Ramos (cell line): ENCODE data around the gene PCSK5.

Experiments
- in situ Hi-C: fragments of 300-500 bp; cut with MboI; formaldehyde crosslinking; loops from one replicate; pipeline ENCODE4 v1.14.3; 2022; ENCODE audit warnings: low sequenced_read_pairs; ENCODE audit not compliant: unreplicated experiment

The PCSK5 gene

DNA sequence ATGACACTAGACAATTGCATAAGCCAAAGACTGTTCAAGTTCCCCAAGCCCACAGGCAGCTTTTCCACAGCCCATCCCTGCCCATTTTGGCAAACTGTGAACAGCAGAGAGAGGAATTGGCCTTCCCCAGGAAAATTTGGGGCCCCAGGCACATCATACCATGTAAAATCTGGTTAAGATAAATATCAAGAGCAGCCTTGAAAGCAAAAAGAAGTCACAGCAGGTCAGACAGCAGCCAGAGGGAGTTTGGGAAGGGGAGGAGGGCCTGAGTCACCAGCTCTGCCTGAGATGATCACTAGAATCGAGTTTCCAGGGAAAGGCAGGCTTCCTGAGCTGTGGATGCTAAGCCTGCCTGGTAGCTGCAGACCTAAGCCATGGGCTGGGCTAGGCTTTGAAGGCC is 324.6 kb downstream of the PCSK5 start:
- in situ Hi-C loops = no loop called here

- in situ Hi-C loops = no loop called here
Measured at GRCh38 chr9:76216161-76216649, 325.7 kb downstream of the PCSK5 start.

GRCh38 chr9:76218117-76218885 is 327.8 kb downstream of the PCSK5 start:
- in situ Hi-C loops = no loop called here

GRCh38 chr9:76218886-76219445 is 328.5 kb downstream of the PCSK5 start:
- in situ Hi-C loops = no loop called here

- in situ Hi-C loops = no loop called here
Measured at GRCh38 chr9:76219560-76220151, 329.2 kb downstream of the PCSK5 start.

DNA sequence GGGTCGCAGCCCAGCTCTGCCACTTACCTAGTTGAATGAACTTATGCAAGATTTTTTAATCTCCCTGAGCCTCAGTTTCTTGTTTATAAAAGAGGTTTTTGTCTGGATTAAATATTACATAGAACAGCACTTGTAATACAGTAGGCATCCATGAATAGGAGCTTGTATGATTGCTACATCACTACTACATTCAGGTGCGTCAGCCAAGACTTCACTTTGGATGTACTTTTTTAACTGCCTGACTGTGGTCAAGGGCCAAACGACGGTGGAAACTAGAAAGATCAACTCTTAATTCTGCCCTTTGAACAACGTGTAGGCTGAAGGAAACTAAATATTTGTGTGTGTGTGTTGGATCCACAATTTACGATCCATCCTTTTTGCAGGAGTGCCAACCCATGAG is 330.9 kb downstream of the PCSK5 start:
- in situ Hi-C loops = no loop called here

GRCh38 chr9:76223749-76224340 is 333.4 kb downstream of the PCSK5 start:
- in situ Hi-C loops = no loop called here

DNA sequence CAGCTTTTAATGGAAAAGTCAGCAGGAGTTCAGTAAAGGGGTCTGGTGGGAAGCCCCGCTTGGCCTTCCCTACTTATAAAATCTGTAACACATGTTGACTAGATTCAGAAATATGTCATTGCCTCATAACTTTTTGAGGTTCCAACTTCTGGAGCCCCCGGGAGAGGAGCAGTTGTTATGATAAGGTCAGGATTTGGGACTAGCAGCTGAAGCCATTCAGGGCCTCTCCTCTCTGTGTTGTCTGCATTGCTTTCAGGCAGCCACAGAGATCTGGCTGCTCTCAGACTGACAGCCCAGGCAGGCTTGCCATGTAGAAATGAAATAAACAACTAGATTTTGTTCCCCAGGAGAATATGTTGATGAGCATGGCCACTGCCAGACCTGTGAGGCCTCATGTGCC is 336.7 kb downstream of the PCSK5 start:
- in situ Hi-C loops = no loop called here

DNA sequence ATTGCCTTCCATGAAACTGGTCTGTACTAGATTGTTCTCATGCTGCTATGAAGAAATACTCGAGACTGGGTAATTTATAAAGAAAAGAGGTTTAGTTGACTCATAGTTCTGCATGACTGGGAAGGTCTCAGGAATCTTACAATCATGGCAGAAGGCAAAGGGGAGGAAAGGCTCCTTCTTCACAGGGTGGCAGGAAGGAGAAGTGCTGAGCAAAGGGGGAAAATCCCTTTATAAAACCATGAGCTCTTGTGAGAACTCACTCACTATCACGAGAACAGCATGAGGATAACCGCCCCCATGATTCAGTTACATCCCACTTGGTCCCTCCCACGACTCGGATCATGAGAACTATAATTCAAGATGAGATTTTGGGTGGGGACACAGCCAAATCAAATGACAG is 340.5 kb downstream of the PCSK5 start:
- in situ Hi-C loops = no loop called here

DNA sequence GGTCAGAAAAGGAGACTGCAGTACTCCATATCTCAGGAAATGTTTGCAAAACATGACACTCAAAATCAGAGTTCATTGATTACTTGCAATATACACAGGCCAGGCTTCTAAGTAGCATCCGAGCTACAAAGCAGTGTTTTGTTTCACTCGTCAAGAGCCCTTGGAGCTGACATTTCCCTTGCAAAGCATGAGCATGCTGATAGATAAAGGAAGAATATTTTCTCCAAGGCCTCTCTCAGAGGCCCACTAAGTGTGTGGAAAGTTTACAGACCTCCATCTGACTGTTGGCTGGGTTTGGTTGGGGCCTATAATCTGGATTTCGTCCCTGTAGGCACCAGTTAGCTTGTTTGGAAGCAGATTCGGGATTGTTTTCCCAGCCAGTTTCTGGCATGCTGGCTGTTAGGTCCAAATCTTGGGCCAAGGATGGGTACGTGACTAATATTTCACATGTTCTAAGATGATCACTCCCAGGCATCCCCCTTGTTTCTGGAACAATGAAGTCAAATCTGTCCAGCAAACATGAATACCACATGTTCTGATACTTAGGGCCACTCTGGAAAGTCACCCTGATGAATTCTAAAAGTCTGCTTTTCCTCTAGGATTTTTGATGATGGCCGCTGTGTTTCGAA is 342.5 kb downstream of the PCSK5 start:
- in situ Hi-C loops = no loop called here

DNA sequence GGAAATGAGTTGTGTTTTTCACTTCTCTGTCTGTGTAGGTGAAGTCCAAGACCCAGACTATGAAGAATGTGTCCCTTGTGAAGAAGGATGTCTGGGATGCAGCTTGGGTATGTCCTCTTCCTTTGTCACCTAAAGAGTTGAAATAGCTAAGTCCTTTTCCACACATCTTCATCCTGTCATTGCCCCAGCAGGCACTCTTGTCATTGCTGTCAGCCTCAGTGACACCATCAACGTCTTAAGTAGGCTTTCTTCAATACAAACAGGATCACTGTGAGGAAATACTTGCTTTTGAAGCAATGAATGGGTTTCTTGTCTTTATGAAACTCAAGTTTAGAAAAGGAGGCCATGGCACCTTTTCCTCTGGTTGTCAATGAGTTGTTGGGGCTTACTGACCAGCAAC is 350.1 kb downstream of the PCSK5 start:
- in situ Hi-C loops = no loop called here

- in situ Hi-C loops = no loop called here
Measured at GRCh38 chr9:76245518-76245917, 355.0 kb downstream of the PCSK5 start.

DNA sequence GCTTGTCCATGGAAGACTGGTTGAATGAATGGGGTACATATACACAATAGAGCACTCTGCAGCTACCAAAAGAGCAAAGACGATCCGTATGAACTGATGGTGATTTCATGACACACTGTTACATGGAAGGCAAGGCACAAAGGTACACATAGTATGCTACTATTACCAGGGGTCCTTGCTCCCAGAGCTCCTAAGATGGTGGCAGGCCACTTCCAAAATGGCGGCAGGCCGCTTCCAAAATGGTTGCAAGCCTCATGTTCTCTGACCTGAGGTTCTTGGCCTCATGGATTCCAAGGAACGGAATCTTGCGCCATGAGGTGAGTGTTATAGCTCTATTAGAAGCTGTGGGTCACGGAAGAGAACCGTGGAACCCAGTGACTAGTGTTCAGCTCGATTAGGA is 356.2 kb downstream of the PCSK5 start:
- in situ Hi-C loops = no loop called here

GRCh38 chr9:76247426-76247825 is 357.0 kb downstream of the PCSK5 start:
- in situ Hi-C loops = no loop called here

DNA sequence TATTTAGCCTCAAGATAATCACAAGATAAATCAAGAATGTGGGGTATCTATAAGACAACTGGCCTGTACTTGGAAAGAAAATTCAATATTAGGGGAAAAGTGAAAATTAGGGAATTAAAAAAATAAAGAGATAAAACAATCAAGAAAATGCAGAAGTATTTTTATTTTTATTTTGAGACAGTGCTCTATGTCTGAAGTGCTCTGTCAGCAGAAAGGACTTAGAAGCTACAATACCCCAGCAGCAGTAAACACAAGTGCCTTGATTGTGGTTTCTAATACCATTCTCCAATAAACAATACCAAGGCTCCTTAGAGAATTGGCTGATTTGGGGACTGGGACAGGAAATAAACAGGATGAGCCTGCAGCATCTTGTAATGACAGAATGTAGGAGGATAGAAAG is 358.8 kb downstream of the PCSK5 start:
- in situ Hi-C loops = no loop called here

DNA sequence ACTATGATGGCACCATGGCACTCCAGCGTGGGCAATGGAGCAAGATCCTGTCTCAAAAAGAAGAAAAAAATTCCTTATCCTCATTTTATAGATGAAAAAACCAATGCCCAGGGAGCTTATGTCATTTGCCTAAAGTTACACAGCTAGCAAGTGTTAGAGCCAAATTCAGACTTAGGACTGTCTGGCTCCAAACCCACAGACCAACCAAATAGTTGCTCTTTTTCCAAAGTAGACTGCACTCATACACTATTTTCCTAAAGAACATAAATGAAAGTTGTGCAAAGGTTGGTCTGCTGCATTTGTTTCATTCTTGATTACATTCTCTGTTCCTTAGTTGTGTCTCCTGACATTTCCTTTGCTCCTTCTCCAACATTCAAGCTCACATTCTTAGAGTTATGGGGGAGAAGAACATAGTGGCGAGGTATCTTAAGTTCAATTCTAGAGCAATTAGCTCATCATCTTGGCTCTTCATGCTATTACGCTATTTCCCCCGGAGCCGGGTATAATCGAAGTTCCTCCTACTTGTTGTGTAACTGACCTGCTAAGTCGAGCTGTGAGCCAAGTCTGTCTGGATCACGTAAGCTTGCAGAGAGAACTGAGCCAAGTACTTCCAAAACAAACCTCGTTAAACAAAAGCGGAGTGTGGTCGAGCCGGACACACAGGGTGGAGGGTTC is 365.4 kb downstream of the PCSK5 start:
- in situ Hi-C loops = no loop called here

DNA sequence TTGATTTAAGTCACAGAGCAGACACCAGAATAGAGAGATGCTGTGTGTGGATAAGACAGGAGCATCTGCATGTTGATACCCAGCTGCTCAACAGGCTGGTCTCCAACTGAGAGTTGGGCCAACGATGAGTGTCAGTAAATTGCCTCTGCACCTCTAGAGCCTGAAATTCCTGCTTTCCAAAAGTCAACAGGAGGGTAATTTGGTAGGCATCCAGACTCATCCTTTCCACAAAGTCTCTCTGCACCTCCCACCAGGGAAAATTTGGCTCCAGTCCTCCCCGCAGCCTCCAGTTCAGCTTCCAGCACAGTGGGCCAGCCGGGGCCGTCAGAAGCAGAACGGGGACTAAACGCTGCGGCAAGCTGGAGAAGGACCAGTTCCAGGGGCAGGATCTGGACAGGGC is 366.8 kb downstream of the PCSK5 start:
- in situ Hi-C loops = no loop called here

GRCh38 chr9:76266649-76267283 is 376.3 kb downstream of the PCSK5 start:
- in situ Hi-C loops = no loop called here

- in situ Hi-C loops = no loop called here
Measured at GRCh38 chr9:76267284-76267652, 376.8 kb downstream of the PCSK5 start.

- in situ Hi-C loops = no loop called here
Measured at GRCh38 chr9:76269789-76270188, 379.3 kb downstream of the PCSK5 start.
